H1 (cell line): ENCODE measurements around the gene SUPT4H1. TPM values are rescaled to one million over a fixed set of nuclear protein-coding genes. Genes with fewer than 3 reads are reported as not detected.

ENCODE experiments used
- CTCF ChIA-PET: fragments of 300-600 bp; sonication (Branson Sonifier 250); formaldehyde crosslinking; loops from one replicate; lab custom pipeline; 2021; ENCODE audit not compliant: partially characterized antibody; lab: Charles Lee
- POLR2A ChIA-PET: fragments of 300-600 bp; sonication (Branson Sonifier 250); formaldehyde crosslinking; loops from one replicate; lab custom pipeline; 2021; ENCODE audit warnings: inconsistent platforms; ENCODE audit not compliant: partially characterized antibody; lab: Charles Lee
- DNase-seq, 2 experiments: peaks; one replicate each; pipeline versions ENCODE4 v3.0.0 to v3.0.0-alpha.2; 2010 to 2022; ENCODE audit warnings: low spot score in 2 of 2, low read depth in 1 of 2, mixed read lengths in 1 of 2
- FAIRE-seq: peaks from 2 replicates; lab custom pipeline; 2011; peaks lifted over from hg19 to GRCh38; lab: Jason Lieb, UNC
- H2AFZ ChIP-seq: 2 replicates; pipeline ENCODE4 v1.8.1; 2012; ENCODE audit warnings: low read length, inconsistent platforms
- H2AK5ac ChIP-seq: 2 replicates; pipeline ENCODE4 v1.6.1; 2013; ENCODE audit warnings: low read depth, low read length
- H2BK120ac ChIP-seq: replicated peaks from 2 replicates; pipeline ENCODE3; 2013; ENCODE audit warnings: low read depth, low read length, inconsistent platforms
- H2BK12ac ChIP-seq: 2 replicates; pipeline ENCODE4 v1.6.1; 2013; ENCODE audit warnings: low read depth, low read length
- H2BK15ac ChIP-seq: 2 replicates; pipeline ENCODE4 v1.6.1; 2013; ENCODE audit warnings: low read length
- H2BK20ac ChIP-seq: 2 replicates; pipeline ENCODE4 v1.6.1; 2013; ENCODE audit warnings: low read length
- H2BK5ac ChIP-seq: 2 replicates; pipeline ENCODE4 v1.6.1; 2013; ENCODE audit warnings: low read depth, low read length
- H3K14ac ChIP-seq: 2 replicates; pipeline ENCODE4 v1.6.1; 2013; ENCODE audit warnings: inconsistent platforms; ENCODE audit not compliant: insufficient read length
- H3K18ac ChIP-seq: 2 replicates; pipeline ENCODE4 v1.6.1; 2013; ENCODE audit warnings: low read length; ENCODE audit errors: extremely low read depth
- H3K23ac ChIP-seq: 2 replicates; pipeline ENCODE4 v1.6.1; 2013; ENCODE audit warnings: inconsistent platforms; ENCODE audit not compliant: insufficient read length
- H3K23me2 ChIP-seq: 2 replicates; pipeline ENCODE4 v1.6.1; 2013; ENCODE audit warnings: low read depth, low read length
- H3K27ac ChIP-seq: 2 replicates; pipeline ENCODE4 v1.6.1; 2011; ENCODE audit warnings: low read depth, low read length, inconsistent platforms
- H3K27me3 ChIP-seq, 4 experiments: replicated peaks in 1 of 4; 1 replicate in 1 of 4; 2 replicates in 3 of 4; pipeline versions ENCODE4 v1.6.1 to v1.8.1; 2011 to 2013; ENCODE audit warnings: low read length in 3 of 4, mild to moderate bottlenecking in 3 of 4, inconsistent platforms in 2 of 4, mixed read lengths in 2 of 4, moderate library complexity in 1 of 4; ENCODE audit not compliant: control insufficient read depth in 3 of 4, insufficient read depth in 3 of 4; ENCODE audit errors: extremely low read depth in 1 of 4
- H3K36me3 ChIP-seq, 4 experiments: 2 replicates each; pipeline versions ENCODE4 v1.6.1 to v1.8.1; 2011 to 2013; ENCODE audit warnings: mild to moderate bottlenecking in 4 of 4, low read length in 3 of 4, moderate library complexity in 2 of 4, control low read depth in 1 of 4, inconsistent platforms in 1 of 4; ENCODE audit not compliant: insufficient read depth in 4 of 4, control insufficient read depth in 2 of 4
- H3K4ac ChIP-seq: replicated peaks from 2 replicates; pipeline ENCODE3; 2013; ENCODE audit warnings: low read length, low read depth, mixed read lengths, inconsistent platforms; ENCODE audit not compliant: insufficient read length
- H3K4me1 ChIP-seq, 4 experiments: replicated peaks in 1 of 4; 1 replicate in 1 of 4; 2 replicates in 3 of 4; pipeline versions ENCODE4 v1.6.1 to v1.8.1; 2011 to 2013; ENCODE audit warnings: low read length in 3 of 4, inconsistent platforms in 2 of 4, mixed read lengths in 1 of 4; ENCODE audit not compliant: insufficient read depth in 4 of 4, control insufficient read depth in 3 of 4
- H3K4me2 ChIP-seq, 2 experiments: 2 replicates each; pipeline versions ENCODE4 v1.6.1 to v1.8.1; 2011 to 2013; ENCODE audit warnings: low read depth in 2 of 2, low read length in 2 of 2, control low read depth in 1 of 2, inconsistent platforms in 1 of 2, mild to moderate bottlenecking in 1 of 2; ENCODE audit not compliant: insufficient read depth in 1 of 2
- H3K4me3 ChIP-seq, 4 experiments: fragments of 200-600, 300-600 bp in 1 of 4; sonication (generic), shearing (Covaris generic), sonication (Bioruptor Twin) in 1 of 4; 2 replicates each; pipeline versions ENCODE4 v1.5.1 to v1.8.1; 2011 to 2016; ENCODE audit warnings: low read length in 4 of 4, low read depth in 3 of 4, control low read depth in 2 of 4, inconsistent platforms in 2 of 4, mild to moderate bottlenecking in 2 of 4, mixed read lengths in 1 of 4, moderate library complexity in 1 of 4; ENCODE audit not compliant: insufficient read depth in 2 of 4; ENCODE audit errors: extremely low read depth in 1 of 4
- H3K56ac ChIP-seq: replicated peaks from 2 replicates; pipeline ENCODE3; 2013; ENCODE audit warnings: low read depth, mild to moderate bottlenecking, mixed read lengths, low read length, inconsistent platforms; ENCODE audit not compliant: insufficient read length
- H3K79me1 ChIP-seq: 2 replicates; pipeline ENCODE4 v1.6.1; 2013; ENCODE audit warnings: low read depth, low read length, control low read depth
- H3K79me2 ChIP-seq, 2 experiments: 2 replicates each; pipeline versions ENCODE4 v1.6.1 to v1.8.1; 2012 to 2013; ENCODE audit warnings: low read length in 2 of 2, mild to moderate bottlenecking in 2 of 2, inconsistent platforms in 1 of 2; ENCODE audit not compliant: insufficient read depth in 2 of 2, control insufficient read depth in 1 of 2
- H3K9ac ChIP-seq, 4 experiments: replicated peaks in 1 of 4; 1 replicate in 1 of 4; 2 replicates in 3 of 4; pipeline versions ENCODE4 v1.6.1 to v1.8.1; 2011 to 2013; ENCODE audit warnings: low read depth in 3 of 4, low read length in 3 of 4, control low read depth in 2 of 4, mild to moderate bottlenecking in 2 of 4, moderate library complexity in 2 of 4, inconsistent platforms in 1 of 4; ENCODE audit errors: extremely low read depth in 1 of 4
- H3K9me3 ChIP-seq, 2 experiments: 2 replicates each; pipeline versions ENCODE4 v1.6.1 to v1.8.1; 2012 to 2013; ENCODE audit warnings: mild to moderate bottlenecking in 2 of 2, moderate library complexity in 2 of 2, control low read depth in 1 of 2, inconsistent platforms in 1 of 2, low read depth in 1 of 2, low read length in 1 of 2, mixed read lengths in 1 of 2; ENCODE audit not compliant: insufficient read depth in 2 of 2
- H4K20me1 ChIP-seq, 2 experiments: replicated peaks in 1 of 2; 2 replicates each; pipeline versions ENCODE3 to v1.8.1; 2011 to 2013; ENCODE audit warnings: inconsistent platforms in 2 of 2, low read length in 2 of 2, mild to moderate bottlenecking in 1 of 2; ENCODE audit not compliant: insufficient read depth in 2 of 2, control insufficient read depth in 1 of 2
- H4K5ac ChIP-seq: 2 replicates; pipeline ENCODE4 v1.6.1; 2013; ENCODE audit warnings: low read length, low read depth, mixed read lengths, inconsistent platforms; ENCODE audit not compliant: insufficient read length
- H4K8ac ChIP-seq: 2 replicates; pipeline ENCODE4 v1.8.0; 2013; ENCODE audit warnings: mild to moderate bottlenecking, moderate library complexity, low read length, inconsistent platforms; ENCODE audit not compliant: insufficient read depth; ENCODE audit errors: extremely low read depth
- H4K91ac ChIP-seq: replicated peaks from 2 replicates; pipeline ENCODE3; 2013; ENCODE audit warnings: low read length, mixed read lengths, inconsistent platforms; ENCODE audit not compliant: insufficient read length
- BACH1 ChIP-seq: IDR thresholded peaks from 2 replicates; pipeline ENCODE4 v1.6.1; 2012; ENCODE audit warnings: low read length, improper control_type of control experiment
- CEBPB ChIP-seq: IDR thresholded peaks from 2 replicates; pipeline ENCODE4 v1.6.1; 2012; ENCODE audit warnings: low read depth, low read length
- CTCF ChIP-seq, 3 experiments: IDR thresholded peaks; 1 replicate in 2 of 3; 2 replicates in 1 of 3; pipeline versions ENCODE4 v1.5.1 to v1.6.1; 2011; ENCODE audit warnings: low read length in 3 of 3, mild to moderate bottlenecking in 3 of 3, inconsistent platforms in 2 of 3, low read depth in 1 of 3, moderate library complexity in 1 of 3; ENCODE audit not compliant: insufficient read depth in 1 of 3; ENCODE audit errors: control extremely low read depth in 1 of 3
- EP300 ChIP-seq, 2 experiments: IDR thresholded peaks; 1 replicate in 1 of 2; 2 replicates in 1 of 2; pipeline ENCODE4 v1.6.1; 2011 to 2012; ENCODE audit warnings: low read depth in 2 of 2, low read length in 2 of 2, mild to moderate bottlenecking in 2 of 2, borderline replicate concordance in 1 of 2, inconsistent platforms in 1 of 2, moderate library complexity in 1 of 2
- POLR2A ChIP-seq, 2 experiments: IDR thresholded peaks; 1 replicate in 1 of 2; 2 replicates in 1 of 2; pipeline ENCODE4 v1.6.1; 2011; ENCODE audit warnings: low read depth in 2 of 2, low read length in 2 of 2, mild to moderate bottlenecking in 2 of 2; ENCODE audit errors: control extremely low read depth in 1 of 2
- RAD21 ChIP-seq, 2 experiments: IDR thresholded peaks in 1 of 2; conservative IDR thresholded peaks in 1 of 2; 2 replicates each; pipeline ENCODE4 v1.6.1; 2011; ENCODE audit warnings: low read depth in 2 of 2, low read length in 2 of 2, improper control_type of control experiment in 1 of 2, inconsistent platforms in 1 of 2, mild to moderate bottlenecking in 1 of 2, moderate library complexity in 1 of 2
- YY1 ChIP-seq: IDR thresholded peaks from 2 replicates; pipeline ENCODE4 v1.6.1; 2011; ENCODE audit warnings: low read depth, mild to moderate bottlenecking, low read length
- WGBS, 2 experiments: shearing (Covaris generic) in 1 of 2; methylation state at CpG; one replicate each; pipeline versions ENCODE4 v1.1.6 to v1.1.7; 2013 to 2015; ENCODE audit warnings: low lambda C conversion rate in 2 of 2, mixed read lengths in 2 of 2, inconsistent platforms in 1 of 2, low coverage in 1 of 2, missing lambda C conversion rate in 1 of 2; ENCODE audit not compliant: insufficient replicate concordance in 2 of 2, insufficient coverage in 1 of 2, insufficient read length in 1 of 2; ENCODE audit errors: extremely low coverage in 1 of 2, missing lambda C conversion rate in 1 of 2; 5-methylcytosine and 5-hydroxymethylcytosine counted together
- polyA plus RNA-seq, 7 experiments: library from polyadenylated mRNA; depleted of rRNA in 3 of 7; stranded (reverse) in 5 of 7; unstranded in 2 of 7; fragments of >200 nt in 5 of 7; fragments of 200-250 nt in 2 of 7; gene quantifications; 1 replicate in 5 of 7; 2 replicates in 1 of 7; 4 replicates in 1 of 7; pipeline versions ENCODE4 v1.2.1 to v1.2.3, GENCODE V29; 2011 to 2013; ENCODE audit warnings: missing spikeins in 2 of 7, mixed read lengths in 2 of 7
- total RNA-seq: library from RNA; stranded (reverse); fragmentation: NEBNext Ultra II Directional; extraction: Animal tissue kit (Norgen Biotek cat#: 25700); gene quantifications from 2 replicates; pipeline ENCODE4 v1.2.1, GENCODE V29; 2021

SUPT4H1 gene
- total and polyA plus RNA-seq, 2 of the 8 experiments (the other 6 are each of a cell fraction or from before 2014, with no cell fraction given), result 112 to 143 TPM

DNA sequence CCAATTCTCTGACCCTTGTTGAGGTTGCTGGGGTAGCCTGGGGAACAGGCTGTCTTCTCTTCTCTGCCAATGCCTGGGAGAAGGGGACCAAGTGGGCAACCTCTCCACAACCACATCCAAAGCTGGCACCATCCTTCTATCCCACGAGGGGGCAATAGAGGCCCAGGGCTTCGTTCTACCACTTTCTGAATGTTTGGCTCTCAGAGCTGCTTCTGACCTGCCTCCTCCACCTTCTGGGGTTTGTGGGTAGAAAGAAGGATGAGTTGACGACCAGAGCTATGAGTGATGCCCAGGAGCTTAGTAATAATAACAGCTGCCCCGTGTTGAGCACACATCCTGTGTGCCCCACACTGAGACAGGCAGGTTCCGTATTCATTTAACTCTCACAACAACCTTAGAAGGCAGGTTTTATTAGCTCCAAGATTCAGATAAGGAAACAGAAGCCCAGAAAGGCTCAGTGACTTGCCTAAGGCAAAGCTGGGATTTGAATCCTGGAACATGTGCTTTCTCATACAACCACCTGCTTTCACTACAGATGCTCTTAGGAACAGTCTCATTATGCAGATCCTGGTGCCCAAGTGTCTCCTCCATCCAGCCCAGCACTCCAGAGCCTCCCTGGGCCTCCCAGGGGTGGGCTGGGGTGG is 34.5 kb downstream of the SUPT4H1 start:
- Histone ChIP-seq H4K8ac (no peak overlapping the region), H2BK20ac (no peak overlapping the region), H2BK5ac (no peak overlapping the region), H2AK5ac (no peak overlapping the region), H4K20me1 (no peaks in the 10 kb centered on the region), H3K27me3 (no peaks in the 10 kb centered on the region; a peak in 2 of 7 replicates), H3K4me1 (no peaks in the 10 kb centered on the region; a peak in 1 of 7 replicates), H3K36me3 (no peaks in the 10 kb centered on the region), H3K9me3 (no peaks in the 10 kb centered on the region), H3K23ac (no peak overlapping the region), H2BK15ac (no peak overlapping the region), H3K27ac (no peak overlapping the region), H3K4me2 (no peak overlapping the region), H3K18ac (no peak overlapping the region), H2BK120ac (no peak overlapping the region), H3K14ac (no peak overlapping the region), H2AFZ (no peak overlapping the region), H3K56ac (no peak overlapping the region), H3K23me2 (no peaks in the 10 kb centered on the region; the same call in 1 of the 2 replicates), H3K79me1 (no peaks in the 10 kb centered on the region), H2BK12ac (no peak overlapping the region), H4K91ac (no peak overlapping the region), H3K4me3 (no peak overlapping the region), H3K9ac (no peak overlapping the region), H3K79me2 (no peaks in the 10 kb centered on the region), H3K4ac (no peak overlapping the region), H4K5ac (no peak overlapping the region)
- peak in 1 of 2 experiments; percentile 62 for DNase-seq
- 51% methylated on average over 5 of the region's 5 CpGs; no CpG with 5 or more reads in 1 of the 2 experiments for WGBS, 2 experiments
- POLR2A ChIA-PET, result interaction anchor here (0.6 to 2.9 kb wide), 16 partner anchors 8 to 341 kb away, joined by 3 to 11 read pairs (median 4); partner anchors contain the start of gene SUPT4H1
- TF ChIP-seq EP300 (IDR thresholded peaks at IDR 0.05; ENCODE audit: borderline replicate concordance in 1 of 2, low read depth in 2 of 2, low read length in 2 of 2), result no peak
- TF ChIP-seq CTCF (IDR thresholded peaks at IDR 0.05; ENCODE audit: control extremely low read depth in 1 of 3, insufficient read depth in 1 of 3, low read depth in 1 of 3, low read length in 3 of 3), result peak; percentile 71 to 87 (median 83)
- no peak for TF ChIP-seq CEBPB
- no peak for TF ChIP-seq POLR2A (IDR thresholded peaks at IDR 0.05; ENCODE audit: control extremely low read depth in 1 of 2, low read depth in 2 of 2, low read length in 2 of 2)
- peak; percentile 94 for TF ChIP-seq RAD21 (IDR thresholded peaks at IDR 0.05 in 1 of 2, conservative IDR thresholded peaks at IDR 0.05 in 1 of 2; ENCODE audit: low read depth in 2 of 2, low read length in 2 of 2)
- no peak for TF ChIP-seq BACH1
- 0 out of 2 replicates have a peak, but pooled peaks have one; percentile 12 for TF ChIP-seq YY1
- CTCF ChIA-PET, result interaction anchor here (0.6 to 21.9 kb wide), 40 partner anchors 9 to 171 kb away, joined by 3 to 384 read pairs (median 5); partner anchors contain the start of genes HSF5, MPO, RNF43 and SUPT4H1
- peak; percentile 75 for FAIRE-seq
